CD8-positive, alpha-beta memory T cell (primary cell): Measurements from ENCODE around the gene COL4A1. TPM values are rescaled to one million over a fixed set of nuclear protein-coding genes. Genes with fewer than 3 reads are reported as not detected.

Source experiments
- CTCF ChIA-PET: fragments of 350-600 bp; sonication (Branson Sonifier 250); formaldehyde crosslinking; loops from one replicate; lab custom pipeline; 2021; ENCODE audit warnings: antibody characterized with exemption; lab: Charles Lee
- POLR2A ChIA-PET: fragments of 350-600 bp; sonication (Branson Sonifier 250); formaldehyde crosslinking; loops from one replicate; lab custom pipeline; 2021; ENCODE audit warnings: antibody characterized with exemption; lab: Charles Lee
- DNase-seq, 5 donors: peaks; one replicate each; pipeline versions ENCODE4 v3.0.0 to v3.0.0-alpha.2; 2020 to 2022; ENCODE audit warnings: mixed read lengths in 1 of 5
- H3K27ac ChIP-seq: one replicate; pipeline ENCODE4 v1.7.0; 2013; ENCODE audit warnings: low read depth, mild to moderate bottlenecking, low read length, moderate library complexity
- H3K27me3 ChIP-seq: 2 replicates; pipeline ENCODE4 v1.7.0; 2013; ENCODE audit warnings: low read length, mild to moderate bottlenecking; ENCODE audit not compliant: insufficient read depth, poor library complexity, severe bottlenecking
- H3K36me3 ChIP-seq: 2 replicates; pipeline ENCODE4 v1.7.0; 2013; ENCODE audit warnings: mild to moderate bottlenecking, low read length, moderate library complexity; ENCODE audit not compliant: insufficient read depth
- H3K4me1 ChIP-seq: 2 replicates; pipeline ENCODE4 v1.7.0; 2013; ENCODE audit warnings: mild to moderate bottlenecking, low read length, moderate library complexity; ENCODE audit not compliant: insufficient read depth
- H3K4me3 ChIP-seq: 2 replicates; pipeline ENCODE4 v1.7.0; 2013; ENCODE audit warnings: mild to moderate bottlenecking, low read length
- H3K9me3 ChIP-seq: 2 replicates; pipeline ENCODE4 v1.7.0; 2013; ENCODE audit warnings: mild to moderate bottlenecking, low read length
- H3K27ac Mint-ChIP-seq, 8 donors: one replicate each; pipeline ENCODE4 v1.8.0; 2020 to 2021; ENCODE audit warnings: mixed read lengths in 8 of 8, mild to moderate bottlenecking in 6 of 8, inconsistent platforms in 3 of 8, moderate library complexity in 3 of 8
- H3K27me3 Mint-ChIP-seq, 2 donors: one replicate each; pipeline ENCODE4 v1.8.0; 2020 to 2021; ENCODE audit warnings: mixed read lengths in 2 of 2, mild to moderate bottlenecking in 1 of 2, moderate library complexity in 1 of 2
- H3K36me3 Mint-ChIP-seq, 3 donors: one replicate each; pipeline ENCODE4 v1.8.0; 2020 to 2021; ENCODE audit warnings: mixed read lengths in 3 of 3, inconsistent platforms in 1 of 3, mild to moderate bottlenecking in 1 of 3
- H3K4me1 Mint-ChIP-seq, 3 donors: one replicate each; pipeline ENCODE4 v1.8.0; 2020 to 2021; ENCODE audit warnings: mixed read lengths in 3 of 3, inconsistent platforms in 1 of 3, mild to moderate bottlenecking in 1 of 3
- H3K4me3 Mint-ChIP-seq, 7 donors: one replicate each; pipeline ENCODE4 v1.8.0; 2020 to 2021; ENCODE audit warnings: mixed read lengths in 7 of 7, mild to moderate bottlenecking in 6 of 7, moderate library complexity in 4 of 7, inconsistent platforms in 2 of 7
- H3K9me3 Mint-ChIP-seq, 5 donors: one replicate each; pipeline ENCODE4 v1.8.0; 2020 to 2022; ENCODE audit warnings: mixed read lengths in 5 of 5, mild to moderate bottlenecking in 3 of 5, moderate library complexity in 2 of 5, inconsistent platforms in 1 of 5
- polyA plus RNA-seq: library from polyadenylated mRNA; unstranded; fragments of 300-500 nt; fragmentation: Illumina TruSeq; gene quantifications from one replicate; pipeline ENCODE4 v1.2.3, GENCODE V29; 2021
- total RNA-seq, 2 experiments: library from RNA; stranded (reverse); gene quantifications; one replicate each; pipeline ENCODE4 v1.2.3, GENCODE V29; 2021

COL4A1 gene
- total and polyA plus RNA-seq, 3 experiments from 2014 or later = not detected

- no peak overlapping the region for H3K27ac ChIP-seq
- Mint-ChIP-seq H3K36me3 (no peaks in the 10 kb centered on the region), H3K4me1 (no peaks in the 10 kb centered on the region), H3K9me3 (peaks cover 3 to 17% (median 16%) of the 10 kb centered on the region in 5 donors), H3K27ac (no peak overlapping the region), H3K27me3 (peaks cover 6 to 11% of the 10 kb centered on the region in 2 donors), H3K4me3 (no peak overlapping the region)
- no peak for DNase-seq
- ChIA-PET POLR2A (no interaction called here), CTCF (no interaction called here)
- H3K9me3 ChIP-seq = no peaks in the 10 kb centered on the region
- H3K4me3 ChIP-seq = no peak overlapping the region
- no peaks in the 10 kb centered on the region for H3K27me3 ChIP-seq
- H3K36me3 ChIP-seq = no peaks in the 10 kb centered on the region
- no peaks in the 10 kb centered on the region for H3K4me1 ChIP-seq
These were observed 136.8 kb downstream of the COL4A1 start for GRCh38 chr13:110170020-110170790.

- ChIA-PET POLR2A (no interaction called here), CTCF (no interaction called here)
- DNase-seq = no peak
- Histone ChIP-seq H3K27ac (no peak overlapping the region), H3K36me3 (no peaks in the 10 kb centered on the region), H3K27me3 (no peaks in the 10 kb centered on the region), H3K9me3 (no peaks in the 10 kb centered on the region), H3K4me3 (no peak overlapping the region), H3K4me1 (no peaks in the 10 kb centered on the region)
- peaks cover 8 to 11% of the 10 kb centered on the region in 2 donors for H3K27me3 Mint-ChIP-seq
- no peak overlapping the region for H3K27ac Mint-ChIP-seq
- no peaks in the 10 kb centered on the region for H3K4me1 Mint-ChIP-seq
- no peak overlapping the region for H3K4me3 Mint-ChIP-seq
- peaks cover 3 to 13% (median 11%) of the 10 kb centered on the region in 5 donors for H3K9me3 Mint-ChIP-seq
- H3K36me3 Mint-ChIP-seq = no peaks in the 10 kb centered on the region
These were observed 137.7 kb downstream of the COL4A1 start for GRCh38 chr13:110168999-110169933.

- H3K4me3 Mint-ChIP-seq = no peak overlapping the region
- no peaks in the 10 kb centered on the region for H3K4me1 Mint-ChIP-seq
- H3K27me3 Mint-ChIP-seq = peaks cover 8 to 10% of the 10 kb centered on the region in 2 donors
- Histone ChIP-seq H3K9me3 (no peaks in the 10 kb centered on the region), H3K36me3 (no peaks in the 10 kb centered on the region), H3K4me3 (no peak overlapping the region), H3K27me3 (no peaks in the 10 kb centered on the region), H3K27ac (no peak overlapping the region), H3K4me1 (no peaks in the 10 kb centered on the region)
- no peak for DNase-seq
- peaks cover 0 to 2% (median 0%) of the 10 kb centered on the region in 5 donors for H3K9me3 Mint-ChIP-seq
- ChIA-PET CTCF (no interaction called here), POLR2A (no interaction called here)
- no peak overlapping the region for H3K27ac Mint-ChIP-seq
- no peaks in the 10 kb centered on the region for H3K36me3 Mint-ChIP-seq
These were observed 140.4 kb downstream of the COL4A1 start for GRCh38 chr13:110166598-110166997.

- CTCF ChIA-PET = no interaction called here
- no peaks in the 10 kb centered on the region for H3K4me1 ChIP-seq
- no peak for DNase-seq
- H3K9me3 ChIP-seq = no peaks in the 10 kb centered on the region
- H3K27me3 Mint-ChIP-seq = peaks cover 5 to 8% of the 10 kb centered on the region in 2 donors
- H3K4me3 Mint-ChIP-seq = no peak overlapping the region
- no peaks in the 10 kb centered on the region for H3K27me3 ChIP-seq
- no peaks in the 10 kb centered on the region for H3K36me3 ChIP-seq
- no peaks in the 10 kb centered on the region for H3K9me3 Mint-ChIP-seq
- H3K4me3 ChIP-seq = no peak overlapping the region
- H3K27ac Mint-ChIP-seq = no peak overlapping the region
- no peaks in the 10 kb centered on the region for H3K36me3 Mint-ChIP-seq
- POLR2A ChIA-PET = no interaction called here
- no peak overlapping the region for H3K27ac ChIP-seq
- H3K4me1 Mint-ChIP-seq = no peaks in the 10 kb centered on the region
These were observed 142.3 kb downstream of the COL4A1 start for GRCh38 chr13:110164706-110165105.

GRCh38 chr13:110162866-110163658, 143.9 kb downstream of the COL4A1 start:
- POLR2A ChIA-PET = no interaction called here
- Mint-ChIP-seq H3K27ac (no peak overlapping the region), H3K4me1 (no peaks in the 10 kb centered on the region), H3K9me3 (no peaks in the 10 kb centered on the region), H3K27me3 (peaks cover 5 to 8% of the 10 kb centered on the region in 2 donors), H3K4me3 (no peak overlapping the region), H3K36me3 (no peaks in the 10 kb centered on the region)
- Histone ChIP-seq H3K9me3 (no peaks in the 10 kb centered on the region), H3K4me1 (no peaks in the 10 kb centered on the region), H3K27me3 (no peaks in the 10 kb centered on the region), H3K27ac (no peak overlapping the region), H3K4me3 (no peak overlapping the region), H3K36me3 (no peaks in the 10 kb centered on the region)
- DNase-seq = no peak
- CTCF ChIA-PET = no interaction called here

GRCh38 chr13:110162053-110162452, 144.9 kb downstream of the COL4A1 start:
- Histone ChIP-seq H3K27ac (no peak overlapping the region), H3K9me3 (no peaks in the 10 kb centered on the region), H3K4me3 (no peak overlapping the region), H3K27me3 (no peaks in the 10 kb centered on the region), H3K4me1 (no peaks in the 10 kb centered on the region), H3K36me3 (no peaks in the 10 kb centered on the region)
- Mint-ChIP-seq H3K4me1 (no peaks in the 10 kb centered on the region), H3K27ac (no peak overlapping the region), H3K4me3 (no peak overlapping the region), H3K27me3 (peaks cover 0 to 8% of the 10 kb centered on the region in 2 donors), H3K36me3 (no peaks in the 10 kb centered on the region), H3K9me3 (no peaks in the 10 kb centered on the region)
- CTCF ChIA-PET = no interaction called here
- no peak for DNase-seq
- POLR2A ChIA-PET = no interaction called here

GRCh38 chr13:110161112-110161882, 145.7 kb downstream of the COL4A1 start:
- no peak overlapping the region for H3K4me3 ChIP-seq
- peaks cover 0 to 8% of the 10 kb centered on the region in 2 donors for H3K27me3 Mint-ChIP-seq
- CTCF ChIA-PET = no interaction called here

More at GRCh38 chr13:110161112-110161882, 145.7 kb downstream of the COL4A1 start:
- H3K27ac ChIP-seq = no peak overlapping the region
- POLR2A ChIA-PET = no interaction called here
- DNase-seq = no peak
- peak overlapping the region in 1 of 8 donors; percentile 23 for H3K27ac Mint-ChIP-seq
- no peaks in the 10 kb centered on the region for H3K9me3 ChIP-seq
- H3K36me3 Mint-ChIP-seq = no peaks in the 10 kb centered on the region
- H3K9me3 Mint-ChIP-seq = no peaks in the 10 kb centered on the region
- H3K4me1 ChIP-seq = no peaks in the 10 kb centered on the region
- H3K36me3 ChIP-seq = no peaks in the 10 kb centered on the region
- no peaks in the 10 kb centered on the region for H3K27me3 ChIP-seq
- no peak overlapping the region for H3K4me3 Mint-ChIP-seq
- no peaks in the 10 kb centered on the region for H3K4me1 Mint-ChIP-seq
